GM19025 (cell line): ENCODE results near the gene PRSS8.

Source experiments
- ATAC-seq: cut with Tn5 transposase; IDR thresholded peaks from one replicate; pipeline ENCODE4 v1.9.1; 2021; ENCODE audit warnings: mild to moderate bottlenecking, low read depth, moderate library complexity; ENCODE audit not compliant: unreplicated experiment

Gene PRSS8

DNA sequence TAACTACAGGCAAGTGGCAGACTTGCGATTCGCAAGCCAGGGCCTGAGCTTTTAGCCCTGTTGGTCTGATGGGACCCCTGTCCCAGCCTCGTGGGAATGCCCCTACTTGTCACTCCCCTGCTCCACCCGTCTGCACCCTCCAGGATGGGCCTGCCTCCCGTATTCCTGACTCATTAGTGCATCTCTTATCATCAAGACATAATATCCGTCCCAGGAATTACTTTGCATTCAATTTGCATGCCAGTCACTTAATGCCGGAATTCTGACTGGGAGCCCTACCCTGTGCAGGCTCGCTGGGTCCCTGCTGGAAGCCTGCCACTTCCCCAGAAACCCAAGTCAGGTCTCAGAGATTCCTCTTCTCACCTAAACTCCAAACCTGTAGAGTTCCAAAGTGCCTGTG, 50.1 kb downstream of the PRSS8 start:
- no peak for ATAC-seq

DNA sequence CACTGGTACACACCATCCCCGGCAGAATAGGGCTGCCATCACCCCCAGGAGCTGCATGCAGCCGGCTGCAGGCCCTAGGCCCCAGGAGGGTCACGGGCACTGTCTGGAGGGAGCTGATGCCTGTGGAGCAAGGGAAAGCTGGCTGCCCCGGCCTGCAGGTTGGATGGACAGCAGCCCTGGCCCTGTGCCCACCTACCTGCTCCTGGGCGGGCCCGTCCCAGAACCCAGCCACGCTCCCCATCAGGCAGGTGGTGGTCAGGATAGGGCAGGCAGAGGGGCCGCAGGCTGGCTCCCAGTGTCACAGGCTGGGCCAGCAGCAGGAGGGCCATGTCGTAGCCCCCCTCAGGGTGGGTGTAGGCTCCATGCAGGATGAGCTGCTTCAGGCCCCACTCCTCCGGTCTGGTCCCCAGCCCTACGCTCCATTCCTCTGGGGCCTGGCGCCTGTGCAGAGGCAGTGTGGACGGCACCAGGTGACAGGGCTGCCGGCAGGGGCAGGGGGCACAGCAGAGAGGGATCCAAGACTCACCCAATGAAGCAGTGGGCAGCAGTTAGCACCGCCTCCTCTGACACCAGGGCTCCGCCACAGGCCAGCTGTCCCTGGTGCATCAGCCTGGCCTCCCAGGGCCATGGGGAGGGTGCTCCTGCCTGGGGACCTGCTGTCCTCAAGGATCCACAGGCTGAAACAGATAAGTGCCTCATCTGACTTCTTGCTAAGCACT, 50.8 kb downstream of the PRSS8 start:
- no peak for ATAC-seq

- no peak for ATAC-seq
These were observed 51.5 kb downstream of the PRSS8 start for GRCh38 chr16:31083981-31084380.

DNA sequence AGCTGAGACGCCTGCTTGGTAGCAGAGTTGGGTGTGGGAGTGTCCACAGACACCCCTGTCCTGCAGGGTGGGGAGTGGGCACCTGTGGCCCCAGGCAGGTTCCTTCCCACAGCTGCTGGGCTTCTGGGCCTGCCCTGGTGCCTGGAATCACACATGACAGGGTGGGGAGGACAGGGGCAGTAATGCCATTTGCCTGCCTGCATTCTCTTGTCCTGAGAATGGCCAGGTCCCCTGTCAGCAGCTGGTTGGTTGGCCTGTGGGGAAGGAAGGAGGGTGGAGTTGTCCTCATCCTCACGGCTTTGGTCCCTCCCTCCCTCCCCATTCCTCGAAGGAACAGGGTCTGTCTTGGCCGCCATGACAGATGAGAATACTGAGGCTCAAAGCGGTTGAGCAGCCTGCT, 52.0 kb downstream of the PRSS8 start:
- ATAC-seq = no peak

DNA sequence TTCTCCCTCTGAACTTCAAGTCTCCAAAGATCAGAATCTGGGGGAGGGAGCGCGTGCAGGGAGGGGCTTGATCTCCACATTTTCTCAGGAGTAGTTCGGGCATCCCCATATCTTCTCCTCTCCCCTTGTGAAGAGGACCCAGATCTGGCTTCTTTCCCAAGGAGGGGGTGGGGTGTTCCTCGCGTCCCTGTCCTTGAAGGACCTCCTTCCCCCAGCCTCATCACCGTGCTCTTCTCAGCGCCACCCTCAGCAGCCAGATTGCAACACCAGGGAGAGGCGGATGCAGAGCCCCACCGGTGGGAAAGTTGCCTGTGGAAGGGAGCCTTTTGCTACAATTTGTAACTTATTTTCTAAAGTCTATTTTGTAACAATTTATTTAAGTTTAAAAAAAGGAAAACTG, 52.4 kb downstream of the PRSS8 start:
- no peak for ATAC-seq

DNA sequence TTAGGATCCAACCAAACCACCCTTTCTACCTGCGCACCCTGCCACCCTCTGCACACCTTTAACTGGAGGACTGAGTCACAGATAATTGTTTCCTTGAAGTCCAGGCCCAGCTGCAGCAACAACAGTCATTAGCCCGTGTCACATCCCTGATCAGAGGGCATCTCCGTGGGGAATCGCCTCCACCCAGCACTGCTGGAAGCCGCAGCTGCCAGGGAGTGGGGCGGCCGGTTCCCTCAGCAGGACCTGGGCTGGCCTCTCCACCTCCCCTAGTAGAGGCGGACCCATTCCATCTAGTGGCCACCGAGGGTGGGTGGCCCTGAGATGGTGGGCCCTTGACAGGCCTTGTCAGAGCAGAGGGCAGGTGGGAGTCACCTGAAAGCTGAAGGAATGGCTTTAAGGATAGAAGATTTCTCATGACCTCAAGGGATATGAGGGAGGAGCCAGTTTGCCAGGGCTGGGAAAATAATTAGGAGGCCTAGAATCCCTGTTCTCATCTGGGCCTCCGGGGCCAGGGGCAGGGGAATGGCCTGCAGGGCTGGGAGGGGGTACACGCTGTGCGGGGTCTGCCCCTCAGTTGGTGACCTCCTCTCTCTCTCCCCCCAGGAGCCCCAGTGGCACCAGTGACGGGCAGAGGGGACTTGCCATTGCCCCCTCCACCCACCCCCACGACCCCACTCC, 53.0 kb downstream of the PRSS8 start:
- no peak for ATAC-seq
